Uterus (tissue), 4 donors: ENCODE results near the gene MTRR. TPM values are rescaled to one million over a fixed set of nuclear protein-coding genes. Genes with fewer than 3 reads are reported as not detected.

Experiments used
- DNase-seq, 2 donors: peaks; one replicate each; pipeline ENCODE4 v3.0.0-alpha.2; 2019 to 2020
- H3K27ac ChIP-seq, 2 donors: fragments of 200-600 bp; sonication (generic); 1 replicate in 1 of 2; 2 replicates in 1 of 2; pipeline ENCODE4 v1.5.1; 2016 to 2018
- H3K27me3 ChIP-seq, 2 donors: fragments of 200-600 bp; sonication (generic); one replicate each; pipeline ENCODE4 v1.5.1; 2018 to 2019; ENCODE audit warnings: control low read depth in 1 of 2
- H3K36me3 ChIP-seq, 2 donors: fragments of 200-600 bp; sonication (generic); one replicate each; pipeline ENCODE4 v1.5.1; 2019; ENCODE audit warnings: control low read depth in 1 of 2
- H3K4me1 ChIP-seq, 2 donors: fragments of 200-600 bp; sonication (generic); one replicate each; pipeline ENCODE4 v1.5.1; 2018 to 2019; ENCODE audit warnings: control low read depth in 1 of 2
- H3K4me3 ChIP-seq, 2 donors: fragments of 200-600 bp; sonication (generic); 1 replicate in 1 of 2; 2 replicates in 1 of 2; pipeline ENCODE4 v1.5.1; 2018 to 2019; ENCODE audit warnings: mild to moderate bottlenecking in 1 of 2
- H3K9me3 ChIP-seq, 2 donors: fragments of 200-600 bp; sonication (generic); one replicate each; pipeline ENCODE4 v1.5.1; 2019; ENCODE audit warnings: control low read depth in 1 of 2
- CTCF ChIP-seq, 4 experiments: fragments of 200-600 bp in 2 of 4; fragments of 450-650 bp in 2 of 4; sonication (generic) in 2 of 4; IDR thresholded peaks; one replicate each; pipeline ENCODE4 v1.5.1; 2016 to 2019; ENCODE audit warnings: antibody characterized with exemption in 4 of 4, mild to moderate bottlenecking in 2 of 4, moderate library complexity in 1 of 4
- POLR2A ChIP-seq, 2 donors: fragments of 450-650 bp; IDR thresholded peaks; one replicate each; pipeline ENCODE4 v1.6.1; 2016; ENCODE audit warnings: antibody characterized with exemption in 2 of 2, mild to moderate bottlenecking in 1 of 2, moderate library complexity in 1 of 2
- intact Hi-C: fragments of 100-400 bp; cut with DNase I; formaldehyde crosslinking; loops from one replicate; pipeline ENCODE4 v1.15.1; 2023; ENCODE audit warnings: low total_unique reads
- total RNA-seq, 4 donors: library from RNA; depleted of rRNA in 3 of 4; stranded (reverse); fragments of >200 nt in 3 of 4; gene quantifications; one replicate each; pipeline versions ENCODE4 v1.1.0 to v1.2.4, GENCODE V29; 2014 to 2023
- donor health status: DM: yes; HTN: yes; CAD: no.

Gene MTRR
- total RNA-seq, 4 donors from 2014 or later, result 18.8 to 51.5 (median 33.2) TPM

DNA sequence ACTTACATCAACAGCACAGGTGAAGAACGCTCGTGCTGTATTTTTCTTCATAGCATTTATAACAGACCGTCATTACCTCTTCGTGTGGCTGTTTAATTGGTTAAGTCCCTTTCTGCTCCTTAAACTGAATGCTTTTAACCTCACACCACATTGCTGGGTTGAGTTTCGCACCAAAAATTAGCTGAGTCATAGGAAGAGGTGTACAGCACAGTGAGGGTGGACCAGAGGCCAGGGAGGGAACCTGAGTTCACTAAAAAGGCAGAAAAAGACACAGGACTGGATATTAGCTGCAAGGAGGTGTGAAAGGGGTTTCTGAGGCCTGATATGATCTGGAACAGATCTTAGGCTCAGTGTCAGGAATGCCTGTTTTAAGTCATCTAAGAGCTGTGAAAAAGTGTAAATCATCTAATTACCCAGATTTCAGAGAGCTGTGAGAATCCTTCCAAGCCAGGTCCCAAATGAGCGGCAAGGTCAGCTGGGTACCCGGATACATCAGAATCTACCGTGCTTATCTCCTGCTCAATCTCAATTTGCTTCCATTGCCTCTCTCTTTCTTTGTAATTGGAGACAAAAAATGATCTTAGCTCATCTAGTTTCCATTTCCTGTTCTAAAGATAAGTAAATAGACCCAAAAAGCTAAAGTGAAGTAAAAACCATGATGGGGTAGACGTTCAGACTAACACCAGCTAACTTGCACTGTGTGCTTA, 10.9 kb upstream of the MTRR start:
- no peak for TF ChIP-seq POLR2A (IDR thresholded peaks at IDR 0.05)
- no peak for TF ChIP-seq CTCF (IDR thresholded peaks at IDR 0.05)
- Histone ChIP-seq H3K9me3 (no peaks in the 10 kb centered on the region), H3K4me3 (no peak overlapping the region), H3K27ac (no peak overlapping the region), H3K4me1 (no peaks in the 10 kb centered on the region), H3K36me3 (no peaks in the 10 kb centered on the region), H3K27me3 (no peaks in the 10 kb centered on the region)
- intact Hi-C loops, result no loop called here
- DNase-seq, result no peak

GRCh38 chr5:7866196-7866595, 2.8 kb upstream of the MTRR start:
- intact Hi-C loops, result no loop called here
- no peak overlapping the region for H3K27ac ChIP-seq
- peaks cover 0 to 9% of the 10 kb centered on the region in 2 donors for H3K4me1 ChIP-seq
- no peaks in the 10 kb centered on the region for H3K9me3 ChIP-seq
- TF ChIP-seq CTCF (IDR thresholded peaks at IDR 0.05) (no peak), POLR2A (IDR thresholded peaks at IDR 0.05) (no peak)
- H3K36me3 ChIP-seq, result no peaks in the 10 kb centered on the region
- DNase-seq, result no peak
- no peak overlapping the region for H3K4me3 ChIP-seq
- H3K27me3 ChIP-seq, result no peaks in the 10 kb centered on the region

DNA sequence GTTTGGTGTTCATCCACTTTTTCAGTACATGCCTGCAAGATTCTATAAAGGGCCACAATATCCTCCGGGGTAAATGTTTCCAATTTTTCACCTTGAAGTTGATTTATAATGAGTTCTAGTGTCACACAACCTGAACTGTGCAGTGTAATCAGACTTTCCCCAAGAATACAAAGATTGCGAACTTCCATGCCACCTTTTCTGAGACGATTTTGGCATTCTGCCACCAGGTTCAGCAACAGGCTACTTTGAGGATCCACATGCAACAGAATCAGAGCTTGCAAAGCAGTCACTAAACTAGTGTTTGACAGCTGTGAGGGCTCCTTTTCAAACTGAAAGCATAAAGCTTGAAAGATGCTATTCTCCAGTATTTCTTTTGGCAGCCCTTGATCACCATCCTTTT, 1.7 kb upstream of the MTRR start:
- Histone ChIP-seq H3K27me3 (no peaks in the 10 kb centered on the region), H3K9me3 (no peaks in the 10 kb centered on the region), H3K4me3 (no peak overlapping the region), H3K4me1 (peaks cover 0 to 9% of the 10 kb centered on the region in 2 donors), H3K27ac (no peak overlapping the region), H3K36me3 (no peaks in the 10 kb centered on the region)
- no peak for DNase-seq
- intact Hi-C loops, result no loop called here
- no peak for TF ChIP-seq CTCF (IDR thresholded peaks at IDR 0.05)
- no peak for TF ChIP-seq POLR2A (IDR thresholded peaks at IDR 0.05)

GRCh38 chr5:7868427-7868772, 548 bp upstream of the MTRR start:
- TF ChIP-seq POLR2A (IDR thresholded peaks at IDR 0.05), result no peak
- TF ChIP-seq CTCF (IDR thresholded peaks at IDR 0.05), result no peak
- H3K9me3 ChIP-seq, result no peaks in the 10 kb centered on the region
- no peaks in the 10 kb centered on the region for H3K36me3 ChIP-seq
- no peaks in the 10 kb centered on the region for H3K27me3 ChIP-seq
- no peak for DNase-seq
- peaks cover 0 to 9% of the 10 kb centered on the region in 2 donors for H3K4me1 ChIP-seq
- intact Hi-C loops, result no loop called here
- H3K27ac ChIP-seq, result peak overlapping the region; percentile 13 to 66
- peak overlapping the region; percentile 62 to 67 for H3K4me3 ChIP-seq

- intact Hi-C loops, result no loop called here
- H3K4me1 ChIP-seq, result peaks cover 0 to 9% of the 10 kb centered on the region in 2 donors
- H3K27ac ChIP-seq, result peak overlapping the region; percentile 51 to 66
Measured at GRCh38 chr5:7869474-7870136, 657 bp downstream of the MTRR start.

More at GRCh38 chr5:7869474-7870136, 657 bp downstream of the MTRR start:
- no peak for DNase-seq
- H3K9me3 ChIP-seq, result no peaks in the 10 kb centered on the region
- no peak for TF ChIP-seq CTCF (IDR thresholded peaks at IDR 0.05)
- TF ChIP-seq POLR2A (IDR thresholded peaks at IDR 0.05), result no peak
- H3K27me3 ChIP-seq, result no peaks in the 10 kb centered on the region
- H3K36me3 ChIP-seq, result no peaks in the 10 kb centered on the region
- H3K4me3 ChIP-seq, result peak overlapping the region; percentile 62 to 67
